GM11168 (cell line): ENCODE measurements around the gene DMD.
"Not testable (repeated sequence)": the region's sequence is repeated elsewhere in the genome, so short reads cannot be mapped to it uniquely, and the experiment has no call there.

Source experiments
- in situ Hi-C: fragments of 300-500 bp; cut with MboI; formaldehyde crosslinking; loops from one replicate; pipeline ENCODE4 v1.12.0; 2022; ENCODE audit warnings: low sequenced_read_pairs; ENCODE audit not compliant: unreplicated experiment

DMD gene

GRCh38 chrX:31588355-31588754, 1623.0 kb downstream of the DMD start:
- in situ Hi-C loops = no loop called here

GRCh38 chrX:31583892-31584291, 1627.5 kb downstream of the DMD start:
- in situ Hi-C loops = not testable (repeated sequence)

- in situ Hi-C loops = no loop called here
Observed at GRCh38 chrX:31580726-31581125, 1630.6 kb downstream of the DMD start.

GRCh38 chrX:31580227-31580626, 1631.1 kb downstream of the DMD start:
- in situ Hi-C loops = no loop called here

- in situ Hi-C loops = no loop called here
Observed at GRCh38 chrX:31572360-31572759, 1639.0 kb downstream of the DMD start.

- in situ Hi-C loops = no loop called here
Observed at GRCh38 chrX:31570658-31571057, 1640.7 kb downstream of the DMD start.

- in situ Hi-C loops = no loop called here
Observed at GRCh38 chrX:31563792-31564191, 1647.6 kb downstream of the DMD start.

GRCh38 chrX:31555506-31555905, 1655.8 kb downstream of the DMD start:
- in situ Hi-C loops = no loop called here

- in situ Hi-C loops = no loop called here
Observed at GRCh38 chrX:31551913-31552312, 1659.4 kb downstream of the DMD start.

- in situ Hi-C loops = no loop called here
Observed at GRCh38 chrX:31550158-31550557, 1661.2 kb downstream of the DMD start.

GRCh38 chrX:31547816-31548215, 1663.5 kb downstream of the DMD start:
- in situ Hi-C loops = no loop called here

GRCh38 chrX:31547416-31547815, 1663.9 kb downstream of the DMD start:
- in situ Hi-C loops = no loop called here

- in situ Hi-C loops = no loop called here
Observed at GRCh38 chrX:31546126-31546525, 1665.2 kb downstream of the DMD start.

- in situ Hi-C loops = no loop called here
Observed at GRCh38 chrX:31545726-31546125, 1665.6 kb downstream of the DMD start.

- in situ Hi-C loops = no loop called here
Observed at GRCh38 chrX:31545191-31545590, 1666.2 kb downstream of the DMD start.

- in situ Hi-C loops = no loop called here
Observed at GRCh38 chrX:31543634-31544033, 1667.7 kb downstream of the DMD start.

GRCh38 chrX:31542566-31542965, 1668.8 kb downstream of the DMD start:
- in situ Hi-C loops = no loop called here

- in situ Hi-C loops = no loop called here
Observed at GRCh38 chrX:31540313-31540712, 1671.0 kb downstream of the DMD start.

- in situ Hi-C loops = no loop called here
Observed at GRCh38 chrX:31527455-31528126, 1683.8 kb downstream of the DMD start.

- in situ Hi-C loops = no loop called here
Observed at GRCh38 chrX:31523884-31524536, 1687.3 kb downstream of the DMD start.

GRCh38 chrX:31522760-31523159, 1688.6 kb downstream of the DMD start:
- in situ Hi-C loops = no loop called here

GRCh38 chrX:31521941-31522340, 1689.4 kb downstream of the DMD start:
- in situ Hi-C loops = no loop called here
